Endothelial cell of umbilical vein (primary cell): ENCODE data around the gene SLC28A2.

Experiments used
- EZH2 ChIP-seq: IDR thresholded peaks from 2 replicates; pipeline ENCODE4 v1.6.1; 2012; ENCODE audit warnings: borderline replicate concordance, low read depth, mild to moderate bottlenecking, moderate library complexity, low read length, inconsistent platforms; ENCODE audit not compliant: severe bottlenecking
- FOS ChIP-seq: IDR thresholded peaks from 2 replicates; pipeline ENCODE4 v1.6.1; 2011; ENCODE audit warnings: mild to moderate bottlenecking, low read length, moderate library complexity, borderline replicate concordance; ENCODE audit not compliant: insufficient read depth
- GATA2 ChIP-seq: IDR thresholded peaks from 2 replicates; pipeline ENCODE4 v1.7.0; 2011; ENCODE audit warnings: low read depth, mild to moderate bottlenecking, moderate library complexity, mixed read lengths, low read length; ENCODE audit not compliant: insufficient read length, insufficient read depth
- JUN ChIP-seq: IDR thresholded peaks from 2 replicates; pipeline ENCODE4 v1.6.1; 2011; ENCODE audit warnings: borderline replicate concordance, low read depth; ENCODE audit not compliant: insufficient read length, insufficient read depth
- MYC ChIP-seq: IDR thresholded peaks from one replicate; pipeline ENCODE4 v1.6.1; 2011; ENCODE audit warnings: mild to moderate bottlenecking, low read depth, low read length
- POLR2A ChIP-seq: IDR thresholded peaks from 2 replicates; pipeline ENCODE4 v1.6.1; 2012; ENCODE audit warnings: low read depth, mild to moderate bottlenecking, control low read depth, low read length
- POLR2AphosphoS5 ChIP-seq: IDR thresholded peaks from 2 replicates; pipeline ENCODE4 v1.6.1; 2012; ENCODE audit warnings: low read depth, mild to moderate bottlenecking, control low read depth, low read length, moderate library complexity; ENCODE audit not compliant: insufficient read depth
- TF ChIP-seq, protein P1 (sequence below), 2 donors: IDR thresholded peaks; 1 replicate in 1 of 2; 2 replicates in 1 of 2; pipeline ENCODE4 v1.5.1; 2011; ENCODE audit warnings: low read length in 2 of 2, mild to moderate bottlenecking in 2 of 2, moderate library complexity in 2 of 2, control low read depth in 1 of 2, inconsistent platforms in 1 of 2, low read depth in 1 of 2; ENCODE audit not compliant: insufficient read depth in 1 of 2; ENCODE audit errors: extremely low read depth in 1 of 2
- TF ChIP-seq, protein P2 (sequence below): IDR thresholded peaks from 2 replicates; pipeline ENCODE4 v1.6.1; 2011; ENCODE audit not compliant: insufficient read depth, insufficient read length

DNA sequence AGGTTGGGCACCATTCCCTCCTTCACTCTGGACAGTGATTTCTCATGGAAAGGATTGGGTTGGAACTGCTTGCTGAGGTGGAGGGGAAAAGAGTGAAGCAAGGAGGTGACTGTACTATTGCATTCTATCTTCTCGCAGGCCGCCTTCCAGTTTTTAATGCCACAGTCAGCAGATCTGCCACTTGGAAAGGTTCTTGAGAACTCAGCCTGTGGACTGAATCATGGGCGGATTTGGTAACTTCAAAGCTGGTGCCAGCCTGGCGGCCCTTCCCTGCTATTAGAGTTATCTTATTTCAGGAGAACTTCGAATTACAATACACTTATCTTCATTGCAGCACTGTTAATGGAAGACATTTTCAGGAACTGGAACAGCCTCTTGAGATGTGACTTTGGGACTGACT lies 23.1 kb upstream of the SLC28A2 start:
- TF ChIP-seq, protein P1, sequence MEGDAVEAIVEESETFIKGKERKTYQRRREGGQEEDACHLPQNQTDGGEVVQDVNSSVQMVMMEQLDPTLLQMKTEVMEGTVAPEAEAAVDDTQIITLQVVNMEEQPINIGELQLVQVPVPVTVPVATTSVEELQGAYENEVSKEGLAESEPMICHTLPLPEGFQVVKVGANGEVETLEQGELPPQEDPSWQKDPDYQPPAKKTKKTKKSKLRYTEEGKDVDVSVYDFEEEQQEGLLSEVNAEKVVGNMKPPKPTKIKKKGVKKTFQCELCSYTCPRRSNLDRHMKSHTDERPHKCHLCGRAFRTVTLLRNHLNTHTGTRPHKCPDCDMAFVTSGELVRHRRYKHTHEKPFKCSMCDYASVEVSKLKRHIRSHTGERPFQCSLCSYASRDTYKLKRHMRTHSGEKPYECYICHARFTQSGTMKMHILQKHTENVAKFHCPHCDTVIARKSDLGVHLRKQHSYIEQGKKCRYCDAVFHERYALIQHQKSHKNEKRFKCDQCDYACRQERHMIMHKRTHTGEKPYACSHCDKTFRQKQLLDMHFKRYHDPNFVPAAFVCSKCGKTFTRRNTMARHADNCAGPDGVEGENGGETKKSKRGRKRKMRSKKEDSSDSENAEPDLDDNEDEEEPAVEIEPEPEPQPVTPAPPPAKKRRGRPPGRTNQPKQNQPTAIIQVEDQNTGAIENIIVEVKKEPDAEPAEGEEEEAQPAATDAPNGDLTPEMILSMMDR (IDR thresholded peaks at IDR 0.05; ENCODE audit: extremely low read depth in 1 of 2, insufficient read depth in 1 of 2, low read depth in 1 of 2, low read length in 2 of 2): no peak
- TF ChIP-seq POLR2A (no peak), EZH2 (no peak), FOS (no peak), POLR2AphosphoS5 (no peak), JUN (no peak), GATA2 (no peak), MYC (no peak)
- TF ChIP-seq, protein P2, sequence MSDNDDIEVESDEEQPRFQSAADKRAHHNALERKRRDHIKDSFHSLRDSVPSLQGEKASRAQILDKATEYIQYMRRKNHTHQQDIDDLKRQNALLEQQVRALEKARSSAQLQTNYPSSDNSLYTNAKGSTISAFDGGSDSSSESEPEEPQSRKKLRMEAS: no peak
